HCT116 (cell line): Measurements from ENCODE around the gene XPOT. TPM values are rescaled to one million over a fixed set of nuclear protein-coding genes. Genes with fewer than 3 reads are reported as not detected.

Experiments used
- ATAC-seq: fragments of 200-7000 bp; cut with Tn5 transposase; 2 replicates; pipeline ENCODE4 v1.9.1; 2020; ENCODE audit warnings: mild to moderate bottlenecking, moderate library complexity
- BruUV-seq: library from RNA; stranded (reverse); fragments of 400-500 nt; replicated peaks from 2 replicates; lab custom pipeline; 2021; lab: Mats Ljungman, UMichigan
- CTCF ChIA-PET: fragments of 300-600 bp; sonication (Branson Sonifier 250); formaldehyde crosslinking; loops from one replicate; lab custom pipeline; 2021; ENCODE audit warnings: antibody characterized with exemption; lab: Charles Lee
- POLR2A ChIA-PET: fragments of 300-600, 350-600 bp; sonication (Branson Sonifier 250); formaldehyde crosslinking; loops from one replicate; lab custom pipeline; 2021; ENCODE audit warnings: antibody characterized with exemption; lab: Charles Lee
- RAD21 ChIA-PET, 2 experiments: fragments of 300-600 bp; sonication (Branson Sonifier 250); formaldehyde crosslinking; loops; one replicate each; lab custom pipeline; 2023; ENCODE audit warnings: low total read pairs in 2 of 2; ENCODE audit not compliant: uncharacterized antibody in 2 of 2, unreplicated experiment in 2 of 2, low non-redundant PET in 1 of 2; lab: Charles Lee
- DNase-seq: peaks from one replicate; pipeline ENCODE4 v3.0.0-alpha.2; 2010; ENCODE audit warnings: low read depth, low spot score
- H2AFZ ChIP-seq: fragments of 200-600 bp; shearing (Covaris generic), sonication (generic); 2 replicates; pipeline ENCODE4 v1.6.1; 2017; ENCODE audit warnings: low read depth, mixed run types, mixed read lengths, antibody characterized with exemption, low read length; ENCODE audit not compliant: poor library complexity, severe bottlenecking
- H3K27ac ChIP-seq: 2 replicates; pipeline ENCODE4 v1.5.1; 2012; ENCODE audit warnings: low read depth, low read length
- H3K27me3 ChIP-seq: fragments of 200-600 bp; sonication (generic); 2 replicates; pipeline ENCODE4 v1.6.1; 2016; ENCODE audit warnings: mixed run types, low read length, mixed read lengths; ENCODE audit not compliant: insufficient read depth
- H3K36me3 ChIP-seq, 2 experiments: fragments of 200-500 bp in 1 of 2; fragments of 200-600 bp in 1 of 2; sonication (Bioruptor generic) in 1 of 2; sonication (generic) in 1 of 2; 2 replicates each; pipeline versions ENCODE4 v1.5.1 to v1.6.1; 2014 to 2016; ENCODE audit warnings: low read length in 2 of 2, inconsistent platforms in 1 of 2, mixed read lengths in 1 of 2, mixed run types in 1 of 2; ENCODE audit not compliant: insufficient read depth in 2 of 2, control insufficient read depth in 1 of 2
- H3K4me1 ChIP-seq, 2 experiments: fragments of 200-600 bp in 1 of 2; sonication (generic) in 1 of 2; 2 replicates each; pipeline versions ENCODE4 v1.5.1 to v1.6.1; 2012 to 2017; ENCODE audit warnings: low read length in 2 of 2, inconsistent platforms in 1 of 2, mild to moderate bottlenecking in 1 of 2, mixed read lengths in 1 of 2, mixed run types in 1 of 2, moderate library complexity in 1 of 2; ENCODE audit not compliant: insufficient read depth in 2 of 2, control insufficient read depth in 1 of 2
- H3K4me2 ChIP-seq: fragments of 200-600 bp; sonication (generic); 2 replicates; pipeline ENCODE4 v1.6.1; 2017; ENCODE audit warnings: mixed run types, low read length, mixed read lengths
- H3K4me3 ChIP-seq, 2 experiments: fragments of 200-600 bp in 1 of 2; sonication (generic) in 1 of 2; replicated peaks in 1 of 2; 2 replicates each; pipeline ENCODE4 v1.5.1; 2011 to 2016; ENCODE audit warnings: low read length in 2 of 2, control low read depth in 1 of 2, low read depth in 1 of 2, mild to moderate bottlenecking in 1 of 2, mixed read lengths in 1 of 2, mixed run types in 1 of 2
- H3K79me2 ChIP-seq: fragments of 200-600 bp; sonication (generic); 2 replicates; pipeline ENCODE4 v1.6.1; 2017; ENCODE audit warnings: mild to moderate bottlenecking, mixed run types, low read length, moderate library complexity, mixed read lengths; ENCODE audit not compliant: insufficient read depth
- H3K9ac ChIP-seq: fragments of 200-600 bp; sonication (generic); 2 replicates; pipeline ENCODE4 v1.6.1; 2016; ENCODE audit warnings: low read length, mixed read lengths
- H3K9me2 ChIP-seq: fragments of 200-600 bp; sonication (generic), shearing (Covaris generic); 2 replicates; pipeline ENCODE4 v1.6.1; 2017; ENCODE audit warnings: mixed run types, mild to moderate bottlenecking, moderate library complexity; ENCODE audit not compliant: insufficient read depth
- H3K9me3 ChIP-seq, 2 experiments: fragments of 200-500 bp in 1 of 2; fragments of 200-600 bp in 1 of 2; sonication (Bioruptor generic) in 1 of 2; sonication (generic) in 1 of 2; 2 replicates each; pipeline ENCODE4 v1.6.1; 2014 to 2017; ENCODE audit warnings: low read length in 2 of 2, mixed read lengths in 2 of 2, inconsistent platforms in 1 of 2, low read depth in 1 of 2, mild to moderate bottlenecking in 1 of 2, mixed run types in 1 of 2, moderate library complexity in 1 of 2; ENCODE audit not compliant: control insufficient read depth in 1 of 2, insufficient read depth in 1 of 2
- H4K20me1 ChIP-seq: fragments of 200-600 bp; sonication (generic), shearing (Covaris generic); 2 replicates; pipeline ENCODE4 v1.6.1; 2017; ENCODE audit warnings: mixed run types, mild to moderate bottlenecking, moderate library complexity; ENCODE audit not compliant: insufficient read depth
- ATF3 ChIP-seq: IDR thresholded peaks from 2 replicates; pipeline ENCODE4 v1.6.1; 2012
- CBX3 ChIP-seq: IDR thresholded peaks from 2 replicates; pipeline ENCODE4 v1.6.1; 2012; ENCODE audit warnings: low read depth
- CTCF ChIP-seq, 3 experiments: fragments of 200-600 bp in 1 of 3; sonication (generic) in 1 of 3; IDR thresholded peaks in 2 of 3; conservative IDR thresholded peaks in 1 of 3; 2 replicates each; pipeline ENCODE4 v1.5.1; 2012 to 2017; ENCODE audit warnings: low read depth in 2 of 3, low read length in 2 of 3, antibody characterized with exemption in 1 of 3, borderline replicate concordance in 1 of 3, control low read depth in 1 of 3, mild to moderate bottlenecking in 1 of 3, mixed read lengths in 1 of 3, mixed run types in 1 of 3, moderate library complexity in 1 of 3; ENCODE audit not compliant: insufficient read depth in 1 of 3
- EGR1 ChIP-seq: IDR thresholded peaks from 2 replicates; pipeline ENCODE4 v1.6.1; 2012; ENCODE audit warnings: low read depth
- EZH2 ChIP-seq: fragments of 200-600 bp; sonication (generic); IDR thresholded peaks from 2 replicates; pipeline ENCODE4 v1.6.1; 2017; ENCODE audit warnings: antibody characterized with exemption, mixed run types
- EZH2phosphoT487 ChIP-seq: fragments of 200-600 bp; IDR thresholded peaks from 2 replicates; pipeline ENCODE4 v1.6.1; 2018; ENCODE audit warnings: antibody characterized with exemption, borderline replicate concordance
- FOSL1 ChIP-seq: IDR thresholded peaks from 2 replicates; pipeline ENCODE4 v1.6.1; 2012; ENCODE audit warnings: low read depth
- JUND ChIP-seq: IDR thresholded peaks from 2 replicates; pipeline ENCODE4 v1.6.1; 2012
- MAX ChIP-seq: IDR thresholded peaks from 2 replicates; pipeline ENCODE4 v1.6.1; 2012
- POLR2A ChIP-seq: IDR thresholded peaks from 2 replicates; pipeline ENCODE4 v1.7.0; 2011; ENCODE audit warnings: borderline replicate concordance; ENCODE audit not compliant: insufficient read depth, insufficient read length; ENCODE audit errors: extremely low read depth
- POLR2AphosphoS5 ChIP-seq: IDR thresholded peaks from 2 replicates; pipeline ENCODE4 v1.6.1; 2011; ENCODE audit warnings: mild to moderate bottlenecking, low read depth, low read length, moderate library complexity
- RAD21 ChIP-seq: IDR thresholded peaks from 2 replicates; pipeline ENCODE4 v1.6.1; 2012; ENCODE audit warnings: low read depth, mild to moderate bottlenecking
- REST ChIP-seq: IDR thresholded peaks from 2 replicates; pipeline ENCODE4 v1.6.1; 2012; ENCODE audit warnings: low read depth
- SIN3A ChIP-seq: IDR thresholded peaks from 2 replicates; pipeline ENCODE4 v1.6.1; 2012; ENCODE audit warnings: low read depth
- SRF ChIP-seq: IDR thresholded peaks from 2 replicates; pipeline ENCODE4 v1.6.1; 2012; ENCODE audit warnings: low read depth
- YY1 ChIP-seq: IDR thresholded peaks from 2 replicates; pipeline ENCODE4 v1.6.1; 2011; ENCODE audit warnings: low read length, low read depth, moderate library complexity, mild to moderate bottlenecking; ENCODE audit not compliant: insufficient replicate concordance; ENCODE audit errors: extremely low read depth
- ZFX ChIP-seq: fragments of 450-650 bp; IDR thresholded peaks from 2 replicates; pipeline ENCODE4 v1.6.1; 2017
- ZNF274 ChIP-seq: fragments of 200-500 bp; sonication (Bioruptor generic); IDR thresholded peaks from 2 replicates; pipeline ENCODE4 v1.6.1; 2014; ENCODE audit warnings: mild to moderate bottlenecking, low read depth, low read length, inconsistent platforms
- intact Hi-C: fragments of 100-400 bp; cut with micrococcal nuclease; formaldehyde crosslinking; loops from 2 replicates; pipeline ENCODE4 v1.10.0; 2022
- total RNA-seq: library from RNA; stranded (reverse); gene quantifications from one replicate; pipeline ENCODE4 v1.2.1, GENCODE V29; 2021; ENCODE audit not compliant: unreplicated experiment

Gene XPOT
- total RNA-seq, 1 experiment from 2014 or later, result 120 TPM

- TF ChIP-seq YY1, result no peak
Observed at GRCh38 chr12:64419696-64420095, 15.5 kb downstream of the XPOT start (continued).

- H2AFZ ChIP-seq, result no peak overlapping the region
- no peak for TF ChIP-seq CBX3
- no peak for TF ChIP-seq JUND
- no peak for TF ChIP-seq SRF
- no peak for TF ChIP-seq ATF3
- TF ChIP-seq RAD21, result no peak
- TF ChIP-seq SIN3A, result no peak
- TF ChIP-seq CTCF (IDR thresholded peaks at IDR 0.05 in 2 of 3, conservative IDR thresholded peaks at IDR 0.05 in 1 of 3; ENCODE audit: borderline replicate concordance in 1 of 3, insufficient read depth in 1 of 3, low read depth in 2 of 3, low read length in 2 of 3), result no peak
- no peak for TF ChIP-seq MAX
- no peak for TF ChIP-seq REST
- no peak for TF ChIP-seq ZNF274
- TF ChIP-seq YY1, result no peak
- TF ChIP-seq FOSL1, result no peak
- TF ChIP-seq EZH2, result no peak
- TF ChIP-seq POLR2AphosphoS5, result no peak
- TF ChIP-seq EGR1, result no peak
- no peak for TF ChIP-seq ZFX
- no peak for TF ChIP-seq EZH2phosphoT487
- no peak for TF ChIP-seq POLR2A
- TF ChIP-seq, all 23 proteins: peak for 0
- Histone ChIP-seq H3K9me3 (no peaks in the 10 kb centered on the region), H4K20me1 (no peaks in the 10 kb centered on the region; the same call in 1 of the 2 replicates), H3K9ac (no peak overlapping the region), H3K27ac (no peak overlapping the region), H3K27me3 (no peaks in the 10 kb centered on the region), H3K36me3 (peaks cover 65 to 70% of the 10 kb centered on the region in 2 experiments), H3K4me3 (no peak overlapping the region), H3K4me2 (no peak overlapping the region), H3K4me1 (peaks cover 0 to 8% of the 10 kb centered on the region in 2 experiments; a peak in 1 of 4 replicates), H3K9me2 (no peaks in the 10 kb centered on the region), H3K79me2 (peaks cover 32% of the 10 kb centered on the region; the same call in 1 of the 2 replicates)
- intact Hi-C loops, result no loop called here
- DNase-seq (no peak), ATAC-seq (no peak)
- POLR2A ChIA-PET, result no interaction called here
- CTCF ChIA-PET, result interaction anchor here (0.6 kb wide), 1 partner anchor 36 kb away, joined by 3 read pairs; no protein-coding TSS in a partner anchor
- no TSS peak for BruUV-seq
- RAD21 ChIA-PET, result no interaction called here
Observed at GRCh38 chr12:64427988-64428387, 23.8 kb downstream of the XPOT start.
